GM21576 (cell line): ENCODE results near the gene PSMG3.
"Not testable (repeated sequence)": the region's sequence is repeated elsewhere in the genome, so short reads cannot be mapped to it uniquely, and the experiment has no call there.

Source experiments
- ATAC-seq: cut with Tn5 transposase; IDR thresholded peaks from one replicate; pipeline ENCODE4 v1.9.1; 2021; ENCODE audit warnings: mild to moderate bottlenecking, moderate library complexity; ENCODE audit not compliant: unreplicated experiment

The PSMG3 gene

GRCh38 chr7:1597066-1597760 is 27.4 kb upstream of the PSMG3 start:
- ATAC-seq = no peak

- no peak for ATAC-seq
Measured at GRCh38 chr7:1596181-1597043, 26.6 kb upstream of the PSMG3 start.

- ATAC-seq = no peak
Measured at GRCh38 chr7:1595636-1596035, 25.8 kb upstream of the PSMG3 start.

- no peak for ATAC-seq
Measured at GRCh38 chr7:1595027-1595426, 25.2 kb upstream of the PSMG3 start.

GRCh38 chr7:1593904-1594421 is 24.1 kb upstream of the PSMG3 start:
- no peak for ATAC-seq

- no peak for ATAC-seq
Measured at GRCh38 chr7:1593091-1593866, 23.4 kb upstream of the PSMG3 start.

- ATAC-seq = no peak
Measured at GRCh38 chr7:1592299-1592871, 22.6 kb upstream of the PSMG3 start.

GRCh38 chr7:1591876-1592275 is 22.0 kb upstream of the PSMG3 start:
- ATAC-seq = no peak

GRCh38 chr7:1591396-1591795 is 21.6 kb upstream of the PSMG3 start:
- no peak for ATAC-seq

- no peak for ATAC-seq
Measured at GRCh38 chr7:1590887-1591286, 21.1 kb upstream of the PSMG3 start.

- ATAC-seq = no peak
Measured at GRCh38 chr7:1590476-1590875, 20.6 kb upstream of the PSMG3 start.

- no peak for ATAC-seq
Measured at GRCh38 chr7:1588978-1589377, 19.1 kb upstream of the PSMG3 start.

GRCh38 chr7:1587738-1588137 is 17.9 kb upstream of the PSMG3 start:
- no peak for ATAC-seq

- ATAC-seq = no peak
Measured at GRCh38 chr7:1586827-1587705, 17.2 kb upstream of the PSMG3 start.

- no peak for ATAC-seq
Measured at GRCh38 chr7:1586126-1586826, 16.4 kb upstream of the PSMG3 start.

GRCh38 chr7:1585142-1585981 is 15.5 kb upstream of the PSMG3 start:
- no peak for ATAC-seq

GRCh38 chr7:1584700-1585099 is 14.9 kb upstream of the PSMG3 start:
- no peak for ATAC-seq

GRCh38 chr7:1583241-1583930 is 13.6 kb upstream of the PSMG3 start:
- not testable (repeated sequence) for ATAC-seq
